Ammon's horn (tissue), 1 donor: ENCODE data around the gene CHRNA9.

Experiments used
- DNase-seq: peaks from one replicate; pipeline ENCODE4 v3.0.0-alpha.2; 2016; ENCODE audit warnings: low spot score

The CHRNA9 gene

GRCh38 chr4:40309250-40309774 lies 25.8 kb upstream of the CHRNA9 start:
- peak; percentile 90 for DNase-seq

- no peak for DNase-seq
These were observed 24.9 kb upstream of the CHRNA9 start for GRCh38 chr4:40310225-40310624.

- DNase-seq: no peak
These were observed 23.3 kb upstream of the CHRNA9 start for GRCh38 chr4:40311811-40312346.

GRCh38 chr4:40314951-40315350 lies 20.2 kb upstream of the CHRNA9 start:
- no peak for DNase-seq

GRCh38 chr4:40316333-40316781 lies 18.8 kb upstream of the CHRNA9 start:
- DNase-seq: peak; percentile 63

- peak; percentile 76 for DNase-seq
These were observed 18.1 kb upstream of the CHRNA9 start for GRCh38 chr4:40316782-40317635.

GRCh38 chr4:40317916-40318658 lies 17.0 kb upstream of the CHRNA9 start:
- DNase-seq: no peak

- DNase-seq: peak; percentile 30
These were observed 13.4 kb upstream of the CHRNA9 start for GRCh38 chr4:40321574-40322275.

- no peak for DNase-seq
These were observed 12.3 kb upstream of the CHRNA9 start for GRCh38 chr4:40322811-40323210.

GRCh38 chr4:40323866-40324265 lies 11.3 kb upstream of the CHRNA9 start:
- no peak for DNase-seq

- peak; percentile 64 for DNase-seq
These were observed 9.6 kb upstream of the CHRNA9 start for GRCh38 chr4:40325406-40326019.

GRCh38 chr4:40327340-40327739 lies 7.8 kb upstream of the CHRNA9 start:
- peak; percentile 57 for DNase-seq

- no peak for DNase-seq
These were observed 6.8 kb upstream of the CHRNA9 start for GRCh38 chr4:40328383-40328782.

- DNase-seq: no peak
These were observed 5.3 kb upstream of the CHRNA9 start for GRCh38 chr4:40329805-40330204.

GRCh38 chr4:40330536-40330935 lies 4.6 kb upstream of the CHRNA9 start:
- no peak for DNase-seq

GRCh38 chr4:40331101-40331745 lies 3.9 kb upstream of the CHRNA9 start:
- no peak for DNase-seq

- no peak for DNase-seq
These were observed 3.2 kb upstream of the CHRNA9 start for GRCh38 chr4:40331961-40332360.

GRCh38 chr4:40333921-40334352 lies 1.2 kb upstream of the CHRNA9 start:
- DNase-seq: peak; percentile 36

- no peak for DNase-seq
These were observed 377 bp downstream of the CHRNA9 start for GRCh38 chr4:40335525-40335894.

GRCh38 chr4:40337051-40337450 lies 1.9 kb downstream of the CHRNA9 start:
- no peak for DNase-seq

GRCh38 chr4:40337523-40337922 lies 2.4 kb downstream of the CHRNA9 start:
- DNase-seq: no peak
